ENCODE results near the gene TBX18. TPM values are rescaled to one million over a fixed set of nuclear protein-coding genes. Genes with fewer than 3 reads are reported as not detected.

The TBX18 gene
- total RNA-seq, 5 donors from 2014 or later (not counting 1 experiment from before 2014, with no cell fraction given): not detected

GRCh38 chr6:84774157-84774984, 10.0 kb upstream of the TBX18 start:
- ATAC-seq (replicated peaks in 1 of 4) (peak in 1 of 4 experiments; percentile 17), DNase-seq (no peak)
- no peaks in the 10 kb centered on the region for H3K36me3 ChIP-seq (ENCODE audit: control insufficient read depth in 2 of 2, extremely low read depth in 1 of 2, insufficient read depth in 1 of 2, low read length in 1 of 2)
- no peak overlapping the region for H3K4me3 ChIP-seq (ENCODE audit: control insufficient read depth in 1 of 2, extremely low read depth in 1 of 2, low read length in 1 of 2)
- Mint-ChIP-seq H3K36me3 (no peaks in the 10 kb centered on the region), H3K9me3 (peaks cover 0 to 4% (median 2%) of the 10 kb centered on the region in 3 donors), H3K4me3 (no peak overlapping the region), H3K27ac (no peak overlapping the region), H3K27me3 (peaks cover 58 to 66% of the 10 kb centered on the region in 2 donors), H3K4me1 (peaks cover 0 to 5% (median 2%) of the 10 kb centered on the region in 3 donors)
- ChIA-PET POLR2A (no interaction called here), CTCF (interaction anchor here in 1 of 2 donors (0.6 kb wide), 1 partner anchor 264 kb away, joined by 4 read pairs; no protein-coding TSS in a partner anchor)
- no peaks in the 10 kb centered on the region for H3K4me1 ChIP-seq (ENCODE audit: control insufficient read depth in 1 of 2, extremely low read depth in 1 of 2, insufficient read depth in 2 of 2, low read length in 2 of 2)
- H3K9me3 ChIP-seq: no peaks in the 10 kb centered on the region
- no peak overlapping the region for H3K27ac ChIP-seq (ENCODE audit: low read length)
- 4% methylated on average over 75 of the region's 79 CpGs for WGBS (ENCODE audit: insufficient coverage)
- H3K27me3 ChIP-seq (replicated peaks in 1 of 2; ENCODE audit: control insufficient read depth in 2 of 2, extremely low read depth in 1 of 2, insufficient read depth in 2 of 2, low read length in 1 of 2): peaks cover 15 to 29% of the 10 kb centered on the region in 2 experiments

- no peaks in the 10 kb centered on the region for H3K36me3 ChIP-seq (ENCODE audit: control insufficient read depth in 2 of 2, extremely low read depth in 1 of 2, insufficient read depth in 1 of 2, low read length in 1 of 2)
- H3K4me1 ChIP-seq (ENCODE audit: control insufficient read depth in 1 of 2, extremely low read depth in 1 of 2, insufficient read depth in 2 of 2, low read length in 2 of 2): no peaks in the 10 kb centered on the region
- H3K9me3 Mint-ChIP-seq: peaks cover 0 to 4% (median 2%) of the 10 kb centered on the region in 3 donors
- peaks cover 63 to 73% of the 10 kb centered on the region in 2 donors for H3K27me3 Mint-ChIP-seq
- H3K27ac Mint-ChIP-seq: no peak overlapping the region
- H3K4me3 Mint-ChIP-seq: no peak overlapping the region
- H3K4me1 Mint-ChIP-seq: peaks cover 0 to 5% (median 2%) of the 10 kb centered on the region in 3 donors
- peak overlapping the region in 1 of 2 donors; percentile 32 for H3K4me3 ChIP-seq (ENCODE audit: control insufficient read depth in 1 of 2, extremely low read depth in 1 of 2, low read length in 1 of 2)
- WGBS (ENCODE audit: insufficient coverage): 9% methylated on average over 58 of the region's 69 CpGs
- peaks cover 19 to 33% of the 10 kb centered on the region in 2 experiments for H3K27me3 ChIP-seq (replicated peaks in 1 of 2; ENCODE audit: control insufficient read depth in 2 of 2, extremely low read depth in 1 of 2, insufficient read depth in 2 of 2, low read length in 1 of 2)
- DNase-seq: no peak
- POLR2A ChIA-PET: no interaction called here
- ATAC-seq (replicated peaks in 1 of 4): no peak
- no peaks in the 10 kb centered on the region for H3K36me3 Mint-ChIP-seq
- CTCF ChIA-PET: interaction anchor here in 1 of 2 donors (0.6 kb wide), 1 partner anchor 263 kb away, joined by 4 read pairs; no protein-coding TSS in a partner anchor
- H3K9me3 ChIP-seq: no peaks in the 10 kb centered on the region
- H3K27ac ChIP-seq (ENCODE audit: low read length): no peak overlapping the region
These were observed 9.2 kb upstream of the TBX18 start for GRCh38 chr6:84773431-84774156.

GRCh38 chr6:84773133-84773430, 8.7 kb upstream of the TBX18 start:
- ATAC-seq (replicated peaks in 1 of 4) (no peak), DNase-seq (no peak)
- 19% methylated on average over 14 of the region's 14 CpGs for WGBS (ENCODE audit: insufficient coverage)
- no peak overlapping the region for H3K4me3 Mint-ChIP-seq
- no peaks in the 10 kb centered on the region for H3K9me3 ChIP-seq
- no peak overlapping the region for H3K4me3 ChIP-seq (ENCODE audit: control insufficient read depth in 1 of 2, extremely low read depth in 1 of 2, low read length in 1 of 2)
- no peaks in the 10 kb centered on the region for H3K4me1 ChIP-seq (ENCODE audit: control insufficient read depth in 1 of 2, extremely low read depth in 1 of 2, insufficient read depth in 2 of 2, low read length in 2 of 2)
- H3K27me3 Mint-ChIP-seq: peaks cover 65 to 76% of the 10 kb centered on the region in 2 donors
- ChIA-PET POLR2A (no interaction called here), CTCF (interaction anchor here in 1 of 2 donors (0.8 kb wide), 1 partner anchor 461 kb away, joined by 7 read pairs; no protein-coding TSS in a partner anchor)
- H3K27me3 ChIP-seq (replicated peaks in 1 of 2; ENCODE audit: control insufficient read depth in 2 of 2, extremely low read depth in 1 of 2, insufficient read depth in 2 of 2, low read length in 1 of 2): peaks cover 20 to 38% of the 10 kb centered on the region in 2 experiments
- H3K9me3 Mint-ChIP-seq: peaks cover 0 to 2% (median under 1%) of the 10 kb centered on the region in 3 donors
- no peak overlapping the region for H3K27ac ChIP-seq (ENCODE audit: low read length)
- no peaks in the 10 kb centered on the region for H3K36me3 ChIP-seq (ENCODE audit: control insufficient read depth in 2 of 2, extremely low read depth in 1 of 2, insufficient read depth in 1 of 2, low read length in 1 of 2)
- no peak overlapping the region for H3K27ac Mint-ChIP-seq
- H3K4me1 Mint-ChIP-seq: peaks cover 0 to 5% (median 2%) of the 10 kb centered on the region in 3 donors
- no peaks in the 10 kb centered on the region for H3K36me3 Mint-ChIP-seq

GRCh38 chr6:84772428-84773132, 8.2 kb upstream of the TBX18 start:
- Histone ChIP-seq H3K27ac (ENCODE audit: low read length) (no peak overlapping the region), H3K4me1 (ENCODE audit: control insufficient read depth in 1 of 2, extremely low read depth in 1 of 2, insufficient read depth in 2 of 2, low read length in 2 of 2) (no peaks in the 10 kb centered on the region), H3K4me3 (ENCODE audit: control insufficient read depth in 1 of 2, extremely low read depth in 1 of 2, low read length in 1 of 2) (no peak overlapping the region), H3K27me3 (replicated peaks in 1 of 2; ENCODE audit: control insufficient read depth in 2 of 2, extremely low read depth in 1 of 2, insufficient read depth in 2 of 2, low read length in 1 of 2) (peaks cover 19 to 38% of the 10 kb centered on the region in 2 experiments), H3K36me3 (ENCODE audit: control insufficient read depth in 2 of 2, extremely low read depth in 1 of 2, insufficient read depth in 1 of 2, low read length in 1 of 2) (no peaks in the 10 kb centered on the region), H3K9me3 (no peaks in the 10 kb centered on the region)
- POLR2A ChIA-PET: no interaction called here
- ATAC-seq (replicated peaks in 1 of 4) (no peak), DNase-seq (no peak)
- no peaks in the 10 kb centered on the region for H3K36me3 Mint-ChIP-seq
- CTCF ChIA-PET: interaction anchor here in 1 of 2 donors (0.8 kb wide), 1 partner anchor 460 kb away, joined by 7 read pairs; no protein-coding TSS in a partner anchor
- H3K4me3 Mint-ChIP-seq: no peak overlapping the region
- H3K9me3 Mint-ChIP-seq: peaks cover 0 to 2% (median 0%) of the 10 kb centered on the region in 3 donors
- peaks cover 66 to 77% of the 10 kb centered on the region in 2 donors for H3K27me3 Mint-ChIP-seq
- no peak overlapping the region for H3K27ac Mint-ChIP-seq
- H3K4me1 Mint-ChIP-seq: peaks cover 0 to 5% (median 2%) of the 10 kb centered on the region in 3 donors
- WGBS (ENCODE audit: insufficient coverage): 19% methylated on average over 18 of the region's 35 CpGs

- ChIA-PET POLR2A (no interaction called here), CTCF (no interaction called here)
- Mint-ChIP-seq H3K4me3 (no peak overlapping the region), H3K9me3 (peaks cover 0 to 2% (median 0%) of the 10 kb centered on the region in 3 donors), H3K4me1 (peaks cover 0 to 5% (median 2%) of the 10 kb centered on the region in 3 donors), H3K27me3 (peaks cover 63 to 78% of the 10 kb centered on the region in 2 donors), H3K36me3 (no peaks in the 10 kb centered on the region), H3K27ac (no peak overlapping the region)
- Histone ChIP-seq H3K27me3 (replicated peaks in 1 of 2; ENCODE audit: control insufficient read depth in 2 of 2, extremely low read depth in 1 of 2, insufficient read depth in 2 of 2, low read length in 1 of 2) (peaks cover 25 to 42% of the 10 kb centered on the region in 2 experiments), H3K36me3 (ENCODE audit: control insufficient read depth in 2 of 2, extremely low read depth in 1 of 2, insufficient read depth in 1 of 2, low read length in 1 of 2) (no peaks in the 10 kb centered on the region), H3K9me3 (no peaks in the 10 kb centered on the region), H3K4me3 (ENCODE audit: control insufficient read depth in 1 of 2, extremely low read depth in 1 of 2, low read length in 1 of 2) (no peak overlapping the region), H3K27ac (ENCODE audit: low read length) (no peak overlapping the region), H3K4me1 (ENCODE audit: control insufficient read depth in 1 of 2, extremely low read depth in 1 of 2, insufficient read depth in 2 of 2, low read length in 2 of 2) (no peaks in the 10 kb centered on the region)
- ATAC-seq (replicated peaks in 1 of 4): no peak
- DNase-seq: no peak
- 8% methylated on average over 5 of the region's 16 CpGs for whole genome bisulfite sequencing (ENCODE audit: insufficient coverage)
These were observed 7.5 kb upstream of the TBX18 start for GRCh38 chr6:84771756-84772356.
